WTC11 (cell line): ENCODE data around the gene GAL3ST2. TPM values are rescaled to one million over a fixed set of nuclear protein-coding genes. Genes with fewer than 3 reads are reported as not detected.

Experiments
- ATAC-seq: fragments of 200-7000 bp; cut with Tn5 transposase; 2 replicates; pipeline ENCODE4 v1.10.0; 2021; ENCODE audit warnings: mild to moderate bottlenecking, moderate library complexity
- CTCF ChIA-PET: fragments of 300-600 bp; sonication (Branson Sonifier 250); formaldehyde crosslinking; loops from one replicate; lab custom pipeline; 2021; ENCODE audit warnings: antibody characterized with exemption; lab: Charles Lee
- POLR2A ChIA-PET: fragments of 350-600 bp; sonication (Branson Sonifier 250); formaldehyde crosslinking; loops from one replicate; lab custom pipeline; 2021; ENCODE audit warnings: antibody characterized with exemption; lab: Charles Lee
- DNase-seq: peaks from one replicate; pipeline ENCODE4 v3.0.0; 2021; ENCODE audit warnings: low spot score
- H3K27ac Mint-ChIP-seq: 2 replicates; pipeline ENCODE4 v1.8.0; 2021; ENCODE audit warnings: mixed read lengths
- H3K27me3 Mint-ChIP-seq: 2 replicates; pipeline ENCODE4 v1.8.0; 2021; ENCODE audit warnings: low read depth, mild to moderate bottlenecking, moderate library complexity, mixed read lengths
- H3K36me3 Mint-ChIP-seq: 2 replicates; pipeline ENCODE4 v1.8.0; 2021; ENCODE audit warnings: mixed read lengths
- H3K4me1 Mint-ChIP-seq: 2 replicates; pipeline ENCODE4 v1.8.0; 2022; ENCODE audit warnings: mixed read lengths
- H3K4me3 Mint-ChIP-seq: 2 replicates; pipeline ENCODE4 v1.8.0; 2021; ENCODE audit warnings: mild to moderate bottlenecking, moderate library complexity, mixed read lengths
- H3K9me3 Mint-ChIP-seq: 2 replicates; pipeline ENCODE4 v1.8.0; 2021; ENCODE audit warnings: mixed read lengths
- CBFB ChIP-seq: sonication (generic); formaldehyde crosslinking; IDR thresholded peaks from 2 replicates; pipeline ENCODE4 v1.8.1; 2022; ENCODE audit warnings: mild to moderate bottlenecking, low read depth, missing genetic modification reagents
- CDX4 ChIP-seq: fragments of 250-450 bp; sonication (Bioruptor Pico); IDR thresholded peaks from 2 replicates; pipeline ENCODE4 v1.9.0; 2021; ENCODE audit warnings: moderate library complexity, mild to moderate bottlenecking, inconsistent platforms, borderline replicate concordance
- CREM ChIP-seq: sonication (generic); formaldehyde crosslinking; IDR thresholded peaks from 2 replicates; pipeline ENCODE4 v1.8.1; 2022; ENCODE audit warnings: mild to moderate bottlenecking, missing genetic modification reagents, moderate library complexity
- ESRRA ChIP-seq: sonication (generic); formaldehyde crosslinking; IDR thresholded peaks from 2 replicates; pipeline ENCODE4 v1.8.1; 2022; ENCODE audit warnings: mild to moderate bottlenecking, missing genetic modification reagents, borderline replicate concordance
- FOXK1 ChIP-seq: sonication (generic); formaldehyde crosslinking; IDR thresholded peaks from 2 replicates; pipeline ENCODE4 v1.8.0; 2022; ENCODE audit warnings: mild to moderate bottlenecking, moderate library complexity, missing genetic modification reagents
- FOXP1 ChIP-seq: sonication (generic); formaldehyde crosslinking; IDR thresholded peaks from 2 replicates; pipeline ENCODE4 v1.8.0; 2022; ENCODE audit warnings: missing genetic modification reagents, mild to moderate bottlenecking, moderate library complexity, borderline replicate concordance
- GABPB1 ChIP-seq: sonication (generic); formaldehyde crosslinking; IDR thresholded peaks from 2 replicates; pipeline ENCODE4 v1.8.1; 2023; ENCODE audit warnings: mild to moderate bottlenecking, missing genetic modification reagents
- IRF2 ChIP-seq: sonication (generic); formaldehyde crosslinking; IDR thresholded peaks from 2 replicates; pipeline ENCODE4 v1.8.0; 2022; ENCODE audit warnings: low read depth, missing genetic modification reagents, borderline replicate concordance
- MYBL2 ChIP-seq: sonication (generic); formaldehyde crosslinking; IDR thresholded peaks from 2 replicates; pipeline ENCODE4 v1.8.1; 2023; ENCODE audit warnings: mild to moderate bottlenecking, moderate library complexity, missing genetic modification reagents
- NFE2L1 ChIP-seq: sonication (generic); formaldehyde crosslinking; IDR thresholded peaks from 2 replicates; pipeline ENCODE4 v1.8.1; 2023; ENCODE audit warnings: missing genetic modification reagents
- RELA ChIP-seq: sonication (generic); formaldehyde crosslinking; IDR thresholded peaks from 2 replicates; pipeline ENCODE4 v1.8.1; 2022; ENCODE audit warnings: missing genetic modification reagents, mild to moderate bottlenecking, borderline replicate concordance
- SMAD4 ChIP-seq: sonication (generic); formaldehyde crosslinking; IDR thresholded peaks from 2 replicates; pipeline ENCODE4 v1.8.0; 2022; ENCODE audit warnings: mild to moderate bottlenecking, missing genetic modification reagents
- SOX15 ChIP-seq: fragments of 250-450 bp; sonication (Bioruptor Pico); IDR thresholded peaks from 2 replicates; pipeline ENCODE4 v1.9.0; 2021; ENCODE audit warnings: mild to moderate bottlenecking
- STAT6 ChIP-seq: sonication (generic); formaldehyde crosslinking; conservative IDR thresholded peaks from 2 replicates; pipeline ENCODE4 v1.8.1; 2023; ENCODE audit warnings: mild to moderate bottlenecking, low read depth, missing genetic modification reagents, moderate library complexity
- ZBTB21 ChIP-seq: sonication (generic); formaldehyde crosslinking; IDR thresholded peaks from 2 replicates; pipeline ENCODE4 v1.8.1; 2023; ENCODE audit warnings: mild to moderate bottlenecking, missing genetic modification reagents, borderline replicate concordance
- ZNF219 ChIP-seq: sonication (generic); formaldehyde crosslinking; IDR thresholded peaks from 2 replicates; pipeline ENCODE4 v1.8.0; 2023; ENCODE audit warnings: missing genetic modification reagents, mild to moderate bottlenecking, borderline replicate concordance
- ZNF425 ChIP-seq: fragments of 250-450 bp; sonication (Bioruptor Pico); conservative IDR thresholded peaks from 2 replicates; pipeline ENCODE4 v1.9.0; 2021; ENCODE audit warnings: mild to moderate bottlenecking
- total RNA-seq: library from RNA; stranded (reverse); gene quantifications from 3 replicates; pipeline ENCODE4 v1.2.3, GENCODE V29; 2021
- TF ChIP-seq, protein P1 (sequence below): sonication (generic); formaldehyde crosslinking; IDR thresholded peaks from 2 replicates; pipeline ENCODE4 v1.8.0; 2022; ENCODE audit warnings: mild to moderate bottlenecking, missing genetic modification reagents
- TF ChIP-seq, protein P2 (sequence below): sonication (generic); formaldehyde crosslinking; conservative IDR thresholded peaks from 2 replicates; pipeline ENCODE4 v1.8.1; 2022; ENCODE audit warnings: mild to moderate bottlenecking, missing genetic modification reagents
- TF ChIP-seq, protein P3 (sequence below): sonication (generic); formaldehyde crosslinking; IDR thresholded peaks from 2 replicates; pipeline ENCODE4 v1.8.0; 2022; ENCODE audit warnings: mild to moderate bottlenecking, missing genetic modification reagents
- TF ChIP-seq, protein P4 (sequence below): fragments of 250-450 bp; sonication (Bioruptor Pico); IDR thresholded peaks from 2 replicates; pipeline ENCODE4 v2.1.2; 2022; ENCODE audit warnings: mild to moderate bottlenecking, moderate library complexity

The GAL3ST2 gene
- total RNA-seq, 1 experiment from 2014 or later = 0.98 TPM

GRCh38 chr2:241728627-241729026 is 48.0 kb upstream of the GAL3ST2 start:
- DNase-seq (no peak), ATAC-seq (no peak)
- Mint-ChIP-seq H3K4me3 (no peak overlapping the region), H3K27me3 (peaks cover 6% of the 10 kb centered on the region)
- TF ChIP-seq SMAD4 (CRISPR knock-in tag) = no peak
- no peak for TF ChIP-seq CBFB (CRISPR knock-in tag)
- TF ChIP-seq CREM (CRISPR knock-in tag) = no peak
- no peak for TF ChIP-seq IRF2 (CRISPR knock-in tag)
- TF ChIP-seq, all 79 proteins: peak for 0
- Mint-ChIP-seq H3K9me3 (peaks cover 6% of the 10 kb centered on the region; the same call in 1 of the 2 replicates), H3K36me3 (peaks cover 24% of the 10 kb centered on the region), H3K4me1 (no peaks in the 10 kb centered on the region), H3K27ac (no peak overlapping the region)
- POLR2A ChIA-PET = interaction anchor here (0.6 kb wide), 1 partner anchor 195 kb away, joined by 8 read pairs; no protein-coding TSS in a partner anchor
- CTCF ChIA-PET = interaction anchor here (0.6 kb wide), 1 partner anchor 21 kb away, joined by 4 read pairs; no protein-coding TSS in a partner anchor

- Mint-ChIP-seq H3K4me3 (no peak overlapping the region), H3K27me3 (peaks cover 8% of the 10 kb centered on the region), H3K36me3 (peaks cover 14% of the 10 kb centered on the region), H3K9me3 (peaks cover 6% of the 10 kb centered on the region; the same call in 1 of the 2 replicates)
- no peak for DNase-seq
- TF ChIP-seq ZBTB21 (CRISPR knock-in tag) = no peak
- no peak for TF ChIP-seq ZNF425 (CRISPR knock-in tag)
- no peak for TF ChIP-seq CDX4
- no peak for TF ChIP-seq ESRRA (CRISPR knock-in tag)
- TF ChIP-seq FOXK1 (CRISPR knock-in tag) = no peak
- no peak for TF ChIP-seq STAT6
- no peak for TF ChIP-seq ZNF219 (CRISPR knock-in tag)
- TF ChIP-seq FOXP1 (CRISPR knock-in tag) = no peak
- TF ChIP-seq, protein P1, sequence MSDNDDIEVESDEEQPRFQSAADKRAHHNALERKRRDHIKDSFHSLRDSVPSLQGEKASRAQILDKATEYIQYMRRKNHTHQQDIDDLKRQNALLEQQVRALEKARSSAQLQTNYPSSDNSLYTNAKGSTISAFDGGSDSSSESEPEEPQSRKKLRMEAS = no peak
- TF ChIP-seq GABPB1 = no peak
- TF ChIP-seq SOX15 = no peak
- TF ChIP-seq RELA (CRISPR knock-in tag) = no peak
- TF ChIP-seq, protein P2, sequence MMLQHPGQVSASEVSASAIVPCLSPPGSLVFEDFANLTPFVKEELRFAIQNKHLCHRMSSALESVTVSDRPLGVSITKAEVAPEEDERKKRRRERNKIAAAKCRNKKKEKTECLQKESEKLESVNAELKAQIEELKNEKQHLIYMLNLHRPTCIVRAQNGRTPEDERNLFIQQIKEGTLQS (CRISPR knock-in tag) = no peak
- no peak for TF ChIP-seq MYBL2 (CRISPR knock-in tag)
- TF ChIP-seq, protein P3, sequence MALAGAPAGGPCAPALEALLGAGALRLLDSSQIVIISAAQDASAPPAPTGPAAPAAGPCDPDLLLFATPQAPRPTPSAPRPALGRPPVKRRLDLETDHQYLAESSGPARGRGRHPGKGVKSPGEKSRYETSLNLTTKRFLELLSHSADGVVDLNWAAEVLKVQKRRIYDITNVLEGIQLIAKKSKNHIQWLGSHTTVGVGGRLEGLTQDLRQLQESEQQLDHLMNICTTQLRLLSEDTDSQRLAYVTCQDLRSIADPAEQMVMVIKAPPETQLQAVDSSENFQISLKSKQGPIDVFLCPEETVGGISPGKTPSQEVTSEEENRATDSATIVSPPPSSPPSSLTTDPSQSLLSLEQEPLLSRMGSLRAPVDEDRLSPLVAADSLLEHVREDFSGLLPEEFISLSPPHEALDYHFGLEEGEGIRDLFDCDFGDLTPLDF (CRISPR knock-in tag) = no peak
- TF ChIP-seq, protein P4, sequence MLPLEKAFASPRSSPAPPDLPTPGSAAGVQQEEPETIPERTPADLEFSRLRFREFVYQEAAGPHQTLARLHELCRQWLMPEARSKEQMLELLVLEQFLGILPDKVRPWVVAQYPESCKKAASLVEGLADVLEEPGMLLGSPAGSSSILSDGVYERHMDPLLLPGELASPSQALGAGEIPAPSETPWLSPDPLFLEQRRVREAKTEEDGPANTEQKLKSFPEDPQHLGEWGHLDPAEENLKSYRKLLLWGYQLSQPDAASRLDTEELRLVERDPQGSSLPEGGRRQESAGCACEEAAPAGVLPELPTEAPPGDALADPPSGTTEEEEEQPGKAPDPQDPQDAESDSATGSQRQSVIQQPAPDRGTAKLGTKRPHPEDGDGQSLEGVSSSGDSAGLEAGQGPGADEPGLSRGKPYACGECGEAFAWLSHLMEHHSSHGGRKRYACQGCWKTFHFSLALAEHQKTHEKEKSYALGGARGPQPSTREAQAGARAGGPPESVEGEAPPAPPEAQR (CRISPR knock-in tag) = no peak
- TF ChIP-seq NFE2L1 = no peak
- TF ChIP-seq, all 79 proteins: peak for 0
- H3K4me1 Mint-ChIP-seq = no peaks in the 10 kb centered on the region
- ChIA-PET POLR2A (no interaction called here), CTCF (no interaction called here)
- no peak for ATAC-seq
- no peak overlapping the region for H3K27ac Mint-ChIP-seq
Measured at GRCh38 chr2:241729868-241730267, 46.8 kb upstream of the GAL3ST2 start.
